ENCODE measurements around the gene GDI1. TPM values are rescaled to one million over a fixed set of nuclear protein-coding genes. Genes with fewer than 3 reads are reported as not detected.

The GDI1 gene
- total RNA-seq, 1 experiment from 2014 or later, result 96.1 TPM

- Histone ChIP-seq H4K20me1 (ENCODE audit: low read length) (no peaks in the 10 kb centered on the region), H3K36me3 (ENCODE audit: low read depth, low read length) (no peaks in the 10 kb centered on the region), H3K27ac (ENCODE audit: low read length) (peak within 1 kb of the TSS; percentile 78), H3K4me3 (ENCODE audit: low read length) (peak within 1 kb of the TSS; percentile 75), H3K4me2 (ENCODE audit: low read length) (peak within 1 kb of the TSS; percentile 96), H3K9me3 (ENCODE audit: low read length) (no peaks in the 10 kb centered on the region), H3K27me3 (ENCODE audit: low read length) (no peaks in the 10 kb centered on the region), H3K9me2 (replicated peaks; ENCODE audit: low read length) (no peaks in the 10 kb centered on the region), H3K9ac (ENCODE audit: low read length) (peak within 1 kb of the TSS; percentile 79), H2AFZ (ENCODE audit: low read length) (peak within 1 kb of the TSS; percentile 79), H3K4me1 (ENCODE audit: insufficient read depth, low read length) (peaks cover 26% of the 10 kb centered on the region), H3K79me2 (ENCODE audit: low read length) (peaks cover 24% of the 10 kb centered on the region), H3F3A (ENCODE audit: low read length, unreplicated experiment) (no peaks in the 10 kb centered on the region)
- TF ChIP-seq EZH2 (IDR thresholded peaks at IDR 0.05; ENCODE audit: low read length, unreplicated experiment), result no peak
- TF ChIP-seq EZH2phosphoT487 (IDR thresholded peaks at IDR 0.05; ENCODE audit: borderline replicate concordance, low read length), result no peak
- no peak for TF ChIP-seq CTCF (conservative IDR thresholded peaks at IDR 0.05; ENCODE audit: low read depth, low read length)
- ATAC-seq (peak; percentile 83), DNase-seq (peak; percentile 91)
- ChIA-PET CTCF (interaction anchor here (0.6 to 0.7 kb wide), 2 partner anchors 9 to 34 kb away, joined by 3 to 5 read pairs; no protein-coding TSS in a partner anchor), POLR2A (ENCODE audit: unreplicated experiment) (interaction anchor here (0.6 to 0.7 kb wide), 3 partner anchors 80 to 132 kb away, joined by 4 to 5 read pairs (median 5); no protein-coding TSS in a partner anchor)
- intact Hi-C loops (cut with micrococcal nuclease), result no loop called here
- BruUV-seq (replicated peaks), result no TSS peak
Observed at GRCh38 chrX:154409222-154409871, 27.6 kb upstream of the GDI1 start, which contains the start of gene DNASE1L1. Gene DNASE1L1, minus strand, starts transcription at chrX:154409254. Its CDS starts 3,686 bp downstream, at chrX:154405568.

DNA sequence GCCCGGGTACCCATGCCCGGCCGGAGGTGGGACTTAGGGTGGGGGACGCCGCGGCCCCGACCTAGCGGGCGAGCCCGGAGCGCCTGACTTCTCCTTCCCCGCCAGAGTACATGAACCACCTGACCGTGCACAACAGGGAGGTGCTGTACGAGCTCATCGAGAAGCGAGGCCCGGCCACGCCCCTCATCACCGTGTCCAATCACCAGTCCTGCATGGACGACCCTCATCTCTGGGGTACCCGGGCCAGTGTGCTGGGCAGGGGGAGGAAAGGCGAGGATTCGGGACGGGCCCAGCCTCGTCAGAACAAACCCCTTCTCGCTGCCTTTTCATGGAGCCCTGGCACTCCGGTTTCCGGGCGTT, 25.0 kb upstream of the GDI1 start:
- POLR2A ChIA-PET (ENCODE audit: unreplicated experiment), result interaction anchor here (0.6 to 1.0 kb wide), 2 partner anchors 13 to 38 kb away, joined by 3 to 18 read pairs; no protein-coding TSS in a partner anchor
- peak overlapping the region; percentile 87 for H3K9ac ChIP-seq (ENCODE audit: low read length)
- BruUV-seq (replicated peaks), result no TSS peak

More for the DNA sequence above, 25.0 kb upstream of the GDI1 start:
- no peaks in the 10 kb centered on the region for H3K36me3 ChIP-seq (ENCODE audit: low read depth, low read length)
- H3K27me3 ChIP-seq (ENCODE audit: low read length), result no peaks in the 10 kb centered on the region
- H3K9me3 ChIP-seq (ENCODE audit: low read length), result no peaks in the 10 kb centered on the region
- H3K4me2 ChIP-seq (ENCODE audit: low read length), result peak overlapping the region; percentile 94
- peak overlapping the region; percentile 45 for H3K27ac ChIP-seq (ENCODE audit: low read length)
- CTCF ChIA-PET, result interaction anchor here (0.5 to 1.0 kb wide), 2 partner anchors 39 to 129 kb away, joined by 3 to 4 read pairs; no protein-coding TSS in a partner anchor
- peaks cover 24% of the 10 kb centered on the region for H3K79me2 ChIP-seq (ENCODE audit: low read length)
- peak overlapping the region; percentile 89 for H3K4me3 ChIP-seq (ENCODE audit: low read length)
- DNase-seq, result peak; percentile 58
- no peaks in the 10 kb centered on the region for H3K9me2 ChIP-seq (replicated peaks; ENCODE audit: low read length)
- intact Hi-C loops (cut with micrococcal nuclease), result no loop called here
- TF ChIP-seq EZH2 (IDR thresholded peaks at IDR 0.05; ENCODE audit: low read length, unreplicated experiment), result no peak
- TF ChIP-seq EZH2phosphoT487 (IDR thresholded peaks at IDR 0.05; ENCODE audit: borderline replicate concordance, low read length), result no peak
- TF ChIP-seq CTCF (conservative IDR thresholded peaks at IDR 0.05; ENCODE audit: low read depth, low read length), result no peak
- peaks cover 26% of the 10 kb centered on the region for H3K4me1 ChIP-seq (ENCODE audit: insufficient read depth, low read length)
- no peaks in the 10 kb centered on the region for H4K20me1 ChIP-seq (ENCODE audit: low read length)
- peak; percentile 54 for ATAC-seq
- H2AFZ ChIP-seq (ENCODE audit: low read length), result peak overlapping the region; percentile 89
- H3F3A ChIP-seq (ENCODE audit: low read length, unreplicated experiment), result no peaks in the 10 kb centered on the region

Data from PC-3 (cell line).